ENCODE measurements around the gene ENKD1. TPM values are rescaled to one million over a fixed set of nuclear protein-coding genes. Genes with fewer than 3 reads are reported as not detected.

The ENKD1 gene
- total RNA-seq, 2 donors from 2014 or later = 6.1 to 6.8 TPM

DNA sequence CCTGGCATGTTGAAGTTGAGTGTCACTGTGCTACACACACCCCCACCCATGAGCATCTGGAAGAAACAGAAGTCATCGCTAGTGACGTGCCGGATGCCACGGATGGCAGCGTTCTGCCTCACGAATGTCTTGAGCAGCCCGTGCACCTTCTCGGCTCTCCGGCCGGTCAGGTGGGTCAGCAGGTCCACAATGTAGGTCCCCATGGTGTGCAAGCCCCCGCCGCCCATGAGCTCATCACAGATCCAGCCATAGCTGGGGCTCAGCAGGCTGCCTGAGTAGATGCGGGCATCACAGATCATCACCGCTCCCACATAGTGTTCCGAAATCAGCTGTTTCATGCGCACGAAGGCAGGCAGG, 9.0 kb upstream of the ENKD1 start:
- H3K27me3 Mint-ChIP-seq = no peaks in the 10 kb centered on the region
- DNase-seq (no peak), ATAC-seq (no peak)
- H3K9me3 ChIP-seq (ENCODE audit: control insufficient read depth, low read length, poor library complexity, severe bottlenecking) = no peaks in the 10 kb centered on the region
- H3K27ac Mint-ChIP-seq = no peak overlapping the region
- peaks cover 13% of the 10 kb centered on the region for H3K4me1 Mint-ChIP-seq
- no peak overlapping the region for H3K4me3 Mint-ChIP-seq
- no peaks in the 10 kb centered on the region for H3K36me3 Mint-ChIP-seq (ENCODE audit: low read depth)

DNA sequence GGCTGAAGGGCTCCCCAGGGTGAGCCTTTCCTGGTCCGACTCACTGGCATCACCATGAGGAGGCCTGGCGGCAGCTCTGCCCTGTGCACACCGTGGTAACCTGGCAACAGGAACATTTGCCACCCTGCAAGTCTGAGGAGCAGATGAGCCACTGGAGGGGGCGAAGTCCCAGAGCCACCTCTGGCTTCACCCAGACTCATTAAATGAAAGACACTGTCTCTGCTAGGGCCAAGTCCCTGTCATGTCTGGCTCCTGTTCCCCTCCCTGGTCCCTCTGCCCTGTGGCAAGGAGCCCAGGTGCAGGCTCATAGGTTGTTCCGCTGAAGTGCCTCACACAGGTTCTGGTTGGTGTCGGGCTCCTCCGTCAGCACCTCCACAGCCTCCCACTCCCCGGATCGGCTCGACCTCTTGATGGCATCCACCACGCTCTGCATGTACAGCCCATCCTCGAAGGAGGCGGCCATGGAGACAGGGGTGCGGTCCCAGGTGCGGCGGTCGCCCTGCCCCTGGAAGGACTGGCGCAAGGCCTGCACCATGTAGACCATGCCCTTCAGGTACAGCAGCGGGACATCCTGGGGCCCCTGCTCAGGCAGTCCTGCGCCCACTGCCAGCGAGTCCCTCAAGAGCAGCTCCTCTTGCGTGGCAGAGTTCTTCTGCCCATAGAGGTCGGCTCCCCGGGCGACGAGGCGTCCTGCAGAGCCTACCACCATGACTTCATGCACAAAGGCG, 8.5 kb upstream of the ENKD1 start:
- no peak for DNase-seq
- no peaks in the 10 kb centered on the region for H3K9me3 ChIP-seq (ENCODE audit: control insufficient read depth, low read length, poor library complexity, severe bottlenecking)
- Mint-ChIP-seq H3K4me1 (peaks cover 13% of the 10 kb centered on the region), H3K27ac (peak overlapping the region; percentile 88), H3K27me3 (no peaks in the 10 kb centered on the region), H3K36me3 (ENCODE audit: low read depth) (no peaks in the 10 kb centered on the region), H3K4me3 (no peak overlapping the region)
- ATAC-seq = no peak

DNA sequence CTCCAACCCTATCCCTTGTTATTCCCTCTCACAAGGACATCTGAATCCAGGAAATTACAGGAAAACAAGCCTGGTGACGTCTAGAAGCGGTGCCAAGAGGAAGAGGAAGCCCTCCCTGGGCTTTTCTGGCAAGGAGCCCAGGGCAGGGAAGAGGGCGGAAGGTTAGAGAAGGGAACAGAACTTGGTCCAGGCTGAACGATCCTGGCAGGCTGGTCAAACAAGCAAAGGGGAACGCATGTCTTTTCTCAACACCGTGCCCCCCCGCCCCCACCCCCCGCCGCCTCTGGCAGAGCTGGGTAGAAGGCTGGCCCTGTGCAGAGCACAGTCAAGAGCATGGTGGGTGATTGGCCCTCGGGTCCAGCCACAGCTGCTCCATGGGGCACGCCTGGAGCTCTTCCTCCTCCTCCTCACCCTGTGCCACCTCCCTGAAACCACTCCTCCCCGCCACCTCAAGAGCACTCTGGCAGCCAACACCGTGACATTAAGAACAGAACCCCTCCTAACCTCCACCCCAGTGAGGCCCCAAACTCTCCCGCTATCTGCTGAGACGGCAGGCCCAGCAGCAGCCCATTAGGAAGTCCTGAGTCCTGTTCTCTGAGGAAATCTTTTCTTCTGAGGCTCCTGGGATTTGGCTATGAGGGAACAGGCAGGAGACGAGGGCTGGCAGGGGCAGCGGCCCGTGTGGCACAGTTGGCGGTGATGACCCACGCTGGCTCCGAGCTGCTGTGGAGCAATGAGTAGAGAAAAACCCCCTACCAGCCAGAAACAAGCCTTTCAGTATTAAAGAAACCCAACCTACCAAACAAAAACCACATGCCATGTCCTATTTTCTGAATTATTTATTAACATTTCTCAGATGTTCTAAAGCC, 7.4 kb upstream of the ENKD1 start:
- H3K36me3 Mint-ChIP-seq (ENCODE audit: low read depth) = no peaks in the 10 kb centered on the region
- DNase-seq = no peak

DNA sequence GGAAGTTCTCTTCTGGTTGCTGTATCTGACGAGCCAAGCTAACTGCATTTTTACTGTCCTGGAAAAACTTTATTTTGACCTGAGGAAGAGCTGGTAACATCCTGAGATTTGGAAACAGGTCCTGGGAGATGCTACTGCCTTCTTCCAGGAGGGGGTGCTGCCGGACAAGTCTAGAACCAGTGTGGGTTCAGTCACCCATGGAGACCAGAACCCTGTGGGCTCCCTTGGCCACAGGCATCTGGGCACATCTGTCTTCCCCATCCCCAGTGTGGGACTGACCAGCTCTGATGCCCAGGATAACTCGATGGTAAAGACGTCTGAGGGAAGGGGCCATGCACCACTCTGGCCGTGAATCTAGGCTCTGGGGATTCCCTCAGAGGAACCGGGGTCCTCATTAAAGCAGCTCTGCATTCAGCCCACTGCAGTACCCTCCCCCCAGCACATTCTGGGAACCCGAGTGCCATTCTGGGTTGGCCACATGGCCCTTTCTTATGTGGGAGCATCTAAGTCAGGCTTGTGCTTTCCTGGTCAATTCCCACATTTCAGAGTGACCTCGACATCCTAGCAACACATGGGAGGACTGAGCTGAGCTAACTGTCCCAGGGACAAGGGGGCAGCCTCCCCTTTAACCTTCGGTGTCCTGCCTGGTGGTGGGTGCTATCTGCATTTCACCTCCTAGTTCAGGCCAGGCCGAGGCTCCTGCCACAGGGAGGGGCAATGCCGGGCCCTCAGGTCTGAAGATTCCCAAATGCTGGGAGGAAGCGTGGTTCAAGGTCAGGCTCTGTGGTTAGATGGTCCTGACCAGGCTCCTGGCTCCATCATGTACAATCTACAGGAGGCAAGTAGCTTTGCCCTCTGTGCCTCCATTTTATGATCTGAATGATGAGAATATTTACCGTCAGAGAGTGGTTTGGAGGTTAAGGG, 6.5 kb upstream of the ENKD1 start:
- ATAC-seq (peak; percentile 35), DNase-seq (peak in 2 of 3 donors; percentile 38 to 56)
- peaks cover 15% of the 10 kb centered on the region for H3K4me1 Mint-ChIP-seq
- no peak overlapping the region for H3K4me3 Mint-ChIP-seq
- H3K36me3 Mint-ChIP-seq (ENCODE audit: low read depth) = no peaks in the 10 kb centered on the region
- no peaks in the 10 kb centered on the region for H3K9me3 ChIP-seq (ENCODE audit: control insufficient read depth, low read length, poor library complexity, severe bottlenecking)
- H3K27ac Mint-ChIP-seq = no peak overlapping the region
- no peaks in the 10 kb centered on the region for H3K27me3 Mint-ChIP-seq

More for the DNA sequence above, 7.4 kb upstream of the ENKD1 start:
- Mint-ChIP-seq H3K27ac (peak overlapping the region; percentile 88), H3K4me3 (no peak overlapping the region), H3K4me1 (peaks cover 13% of the 10 kb centered on the region), H3K27me3 (no peaks in the 10 kb centered on the region)
- peak; percentile 7 for ATAC-seq
- H3K9me3 ChIP-seq (ENCODE audit: control insufficient read depth, low read length, poor library complexity, severe bottlenecking) = no peaks in the 10 kb centered on the region

DNA sequence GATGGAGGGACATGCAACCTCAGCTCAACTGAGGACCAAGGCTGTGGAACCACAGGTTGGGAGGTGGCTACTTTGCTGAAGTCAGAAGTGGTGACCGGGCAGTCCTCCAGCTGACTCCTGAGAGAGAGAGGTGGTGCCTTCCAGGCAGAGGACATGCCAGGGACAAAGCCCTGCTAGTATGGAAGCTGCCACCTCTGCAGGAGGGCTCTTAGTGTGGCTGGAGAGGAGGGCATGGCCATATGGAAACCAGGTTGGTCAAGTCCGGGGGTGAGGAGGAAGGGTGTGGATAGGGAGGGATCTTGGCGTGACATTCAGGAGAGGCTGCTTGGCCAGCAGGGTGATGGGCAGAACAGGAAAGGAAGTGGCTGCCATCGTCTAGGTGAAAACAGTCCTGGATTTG, 5.8 kb upstream of the ENKD1 start:
- H3K9me3 ChIP-seq (ENCODE audit: control insufficient read depth, low read length, poor library complexity, severe bottlenecking) = no peaks in the 10 kb centered on the region
- Mint-ChIP-seq H3K36me3 (ENCODE audit: low read depth) (no peaks in the 10 kb centered on the region), H3K4me1 (peaks cover 15% of the 10 kb centered on the region), H3K4me3 (peak overlapping the region; percentile 45), H3K27ac (no peak overlapping the region), H3K27me3 (no peaks in the 10 kb centered on the region)
- DNase-seq = no peak
- no peak for ATAC-seq

DNA sequence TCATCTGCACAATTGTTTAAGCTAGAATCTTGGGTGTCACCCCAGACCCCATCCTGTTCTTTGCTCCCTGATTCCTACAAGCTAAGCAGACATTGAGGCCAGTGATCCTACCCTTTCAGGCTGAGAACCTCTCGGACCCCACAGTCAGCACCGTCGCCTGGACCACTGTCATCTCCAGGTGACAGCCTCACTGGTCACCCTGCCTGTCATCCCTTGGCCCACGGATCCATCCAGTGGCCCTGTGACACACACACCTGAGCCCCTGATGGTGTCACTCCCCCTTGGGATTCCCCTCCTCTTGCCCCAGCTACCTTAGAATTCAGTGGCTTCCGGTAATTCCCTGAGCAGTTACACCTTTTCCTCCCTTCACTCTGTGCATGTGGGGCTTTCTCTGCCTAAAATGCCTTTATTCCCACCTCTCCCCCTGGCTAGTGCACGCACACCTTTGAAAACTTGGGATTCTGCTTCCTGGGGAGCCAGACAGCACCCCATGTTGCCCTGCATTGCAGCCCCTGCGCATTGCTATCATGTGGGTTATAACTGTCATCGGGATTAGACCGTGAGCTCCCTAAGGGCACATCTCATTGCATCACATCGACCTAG, 3.0 kb upstream of the ENKD1 start:
- Mint-ChIP-seq H3K36me3 (ENCODE audit: low read depth) (no peaks in the 10 kb centered on the region), H3K4me3 (no peak overlapping the region), H3K27ac (peak overlapping the region; percentile 74), H3K4me1 (peaks cover 26% of the 10 kb centered on the region), H3K27me3 (no peaks in the 10 kb centered on the region)
- DNase-seq (no peak), ATAC-seq (no peak)
- H3K9me3 ChIP-seq (ENCODE audit: control insufficient read depth, low read length, poor library complexity, severe bottlenecking) = no peaks in the 10 kb centered on the region

DNA sequence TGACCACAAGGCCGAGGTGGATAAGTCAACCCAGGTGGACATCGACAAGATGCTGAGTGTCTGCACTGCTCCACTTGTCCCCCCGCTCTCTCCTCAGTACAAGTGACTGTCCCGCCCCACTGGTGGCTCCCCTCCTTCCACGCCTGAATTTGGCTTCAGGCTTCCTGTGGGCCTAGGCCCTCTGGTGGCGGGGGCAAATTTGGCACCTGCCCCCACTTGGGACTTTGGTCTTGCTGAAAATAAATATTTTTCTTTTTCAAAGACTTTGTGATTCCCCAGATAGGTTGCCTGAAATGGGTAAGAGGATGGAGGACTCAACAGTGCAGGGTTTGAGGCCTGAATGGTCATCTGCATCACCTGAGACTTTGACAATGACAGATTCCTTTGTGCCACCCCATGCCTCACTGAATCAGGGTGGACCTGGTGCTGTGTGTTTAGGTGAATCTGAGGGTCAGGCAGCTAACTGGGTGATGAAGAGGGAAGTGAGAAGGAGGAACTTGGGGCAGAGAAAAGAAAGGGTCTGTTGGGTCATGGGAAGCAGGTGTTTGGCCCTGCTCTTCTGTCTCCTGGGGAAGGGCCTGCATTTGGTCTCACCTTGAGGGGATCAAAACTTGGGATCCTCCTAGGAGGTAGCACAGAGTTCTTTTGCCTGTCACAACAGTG, 2.1 kb upstream of the ENKD1 start:
- H3K27ac Mint-ChIP-seq = peak overlapping the region; percentile 60
- H3K36me3 Mint-ChIP-seq (ENCODE audit: low read depth) = no peaks in the 10 kb centered on the region
- H3K9me3 ChIP-seq (ENCODE audit: control insufficient read depth, low read length, poor library complexity, severe bottlenecking) = no peaks in the 10 kb centered on the region
- no peaks in the 10 kb centered on the region for H3K27me3 Mint-ChIP-seq
- no peak for ATAC-seq
- DNase-seq = no peak
- H3K4me3 Mint-ChIP-seq = peak overlapping the region; percentile 41
- peaks cover 26% of the 10 kb centered on the region for H3K4me1 Mint-ChIP-seq

DNA sequence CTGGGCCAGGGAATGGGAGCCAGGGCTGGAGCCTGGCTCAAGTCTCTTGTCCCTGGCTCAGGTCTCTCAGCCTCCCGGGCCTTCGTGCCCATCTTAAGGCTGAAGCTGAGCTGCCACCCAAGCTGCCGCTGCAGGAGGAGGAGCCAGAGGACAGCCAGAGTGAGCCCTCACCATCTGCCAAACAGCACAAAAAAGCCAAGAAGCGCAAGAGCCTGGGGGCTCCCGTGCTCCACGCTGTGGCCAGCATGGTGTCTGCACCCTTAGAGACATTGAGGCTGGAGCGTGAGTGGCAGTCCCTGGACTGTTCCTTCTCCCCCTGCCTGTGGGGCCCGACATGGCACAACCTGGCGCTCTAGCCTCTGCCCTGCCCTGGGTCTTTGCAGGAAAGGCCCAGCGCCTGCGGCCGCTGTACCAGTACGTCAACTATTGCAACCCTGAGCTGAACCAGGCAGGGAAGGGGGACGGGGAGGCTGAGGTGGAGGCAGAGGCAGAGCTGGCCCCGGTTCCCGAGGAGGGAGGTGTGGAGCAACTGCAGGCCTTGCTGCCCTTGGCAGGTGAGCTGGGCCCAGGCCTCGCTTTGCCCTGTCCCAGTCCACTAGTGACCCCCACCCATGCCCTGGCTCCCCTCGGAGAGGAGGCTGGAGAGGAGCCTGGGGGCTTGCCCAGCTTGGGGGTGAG, 1.4 kb upstream of the ENKD1 start:
- DNase-seq (peak; percentile 58 to 72 (median 72)), ATAC-seq (peak; percentile 88)
- peak overlapping the region; percentile 60 for H3K27ac Mint-ChIP-seq
- H3K9me3 ChIP-seq (ENCODE audit: control insufficient read depth, low read length, poor library complexity, severe bottlenecking) = no peaks in the 10 kb centered on the region
- H3K4me3 Mint-ChIP-seq = peak overlapping the region; percentile 93
- H3K36me3 Mint-ChIP-seq (ENCODE audit: low read depth) = no peaks in the 10 kb centered on the region
- H3K27me3 Mint-ChIP-seq = no peaks in the 10 kb centered on the region
- peaks cover 25% of the 10 kb centered on the region for H3K4me1 Mint-ChIP-seq

DNA sequence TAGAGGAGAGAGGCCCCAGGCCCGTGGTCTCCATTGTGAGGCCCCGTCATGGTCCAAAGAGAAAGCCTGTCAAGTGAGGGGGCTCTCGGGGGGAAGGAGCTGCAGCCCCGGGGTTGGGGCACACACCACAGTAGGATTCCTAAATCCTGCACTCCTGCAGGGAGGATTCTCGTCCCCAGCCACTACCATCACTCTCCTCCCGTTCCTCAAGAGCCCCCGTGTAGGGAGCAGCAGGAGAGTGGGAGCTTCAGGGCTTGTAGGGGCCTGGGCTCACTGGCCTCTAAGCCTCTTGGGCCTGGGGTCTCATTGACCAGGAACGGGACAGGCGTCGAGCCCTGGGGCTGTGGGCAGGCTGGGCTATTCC, 885 bp upstream of the ENKD1 start:
- no peak for DNase-seq
- H3K4me1 Mint-ChIP-seq = peaks cover 21% of the 10 kb centered on the region
- no peaks in the 10 kb centered on the region for H3K36me3 Mint-ChIP-seq (ENCODE audit: low read depth)
- no peak for ATAC-seq
- H3K9me3 ChIP-seq (ENCODE audit: control insufficient read depth, low read length, poor library complexity, severe bottlenecking) = no peaks in the 10 kb centered on the region
- peak overlapping the region; percentile 74 for H3K27ac Mint-ChIP-seq
- H3K27me3 Mint-ChIP-seq = no peaks in the 10 kb centered on the region
- H3K4me3 Mint-ChIP-seq = peak overlapping the region; percentile 93

DNA sequence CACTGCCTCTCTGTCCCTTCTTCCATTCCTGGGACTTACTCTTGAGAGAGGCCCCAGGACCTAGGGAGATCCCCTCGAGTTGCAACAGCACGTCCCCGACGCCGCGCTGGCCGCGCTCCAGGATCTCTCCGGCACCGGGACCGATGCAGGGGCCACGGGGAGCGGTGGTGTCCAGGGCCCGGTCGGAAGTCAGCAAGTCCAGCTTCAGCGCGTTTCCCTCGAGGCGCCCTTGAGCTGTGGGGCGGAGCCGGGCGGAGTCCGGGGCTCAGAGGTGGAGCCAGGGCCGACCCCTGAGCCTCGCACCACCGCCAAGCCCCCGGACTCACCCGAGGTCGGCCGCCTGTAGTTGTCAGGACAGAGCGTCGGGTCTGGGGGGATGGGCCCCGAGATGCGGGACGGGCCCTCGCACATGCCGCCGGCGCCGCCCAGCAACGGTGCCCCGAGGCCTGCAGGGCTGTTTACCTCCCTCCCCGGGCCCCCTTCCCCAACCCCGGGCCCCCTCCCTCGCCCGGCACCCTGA, 458 bp downstream of the ENKD1 start:
- Mint-ChIP-seq H3K36me3 (ENCODE audit: low read depth) (no peaks in the 10 kb centered on the region), H3K4me3 (peak overlapping the region; percentile 93), H3K4me1 (peaks cover 28% of the 10 kb centered on the region), H3K27me3 (no peaks in the 10 kb centered on the region), H3K27ac (peak overlapping the region; percentile 74)
- DNase-seq = no peak
- no peaks in the 10 kb centered on the region for H3K9me3 ChIP-seq (ENCODE audit: control insufficient read depth, low read length, poor library complexity, severe bottlenecking)
- peak; percentile 3 for ATAC-seq

DNA sequence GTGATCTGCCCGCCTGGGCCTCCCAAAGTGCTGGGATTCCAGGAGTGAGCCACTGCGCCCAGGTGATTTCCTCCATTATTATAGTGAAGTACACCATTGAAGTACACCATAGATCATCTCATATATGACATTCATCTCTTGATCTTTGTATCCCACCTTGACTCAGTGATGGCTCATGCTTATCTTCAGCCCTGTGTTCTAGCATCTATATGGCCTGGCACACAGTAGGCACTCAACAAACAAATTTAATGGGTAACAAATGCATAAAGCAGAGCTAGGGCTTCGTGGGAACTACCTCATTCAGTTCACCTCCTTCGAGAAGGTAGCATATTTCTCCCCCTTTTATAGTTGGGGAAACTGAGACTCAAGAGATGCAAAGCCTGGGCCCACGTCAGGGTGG, 952 bp downstream of the ENKD1 start:
- H3K36me3 Mint-ChIP-seq (ENCODE audit: low read depth) = no peaks in the 10 kb centered on the region
- peaks cover 29% of the 10 kb centered on the region for H3K4me1 Mint-ChIP-seq
- H3K27ac Mint-ChIP-seq = peak overlapping the region; percentile 74
- no peaks in the 10 kb centered on the region for H3K27me3 Mint-ChIP-seq
- no peak for DNase-seq
- H3K9me3 ChIP-seq (ENCODE audit: control insufficient read depth, low read length, poor library complexity, severe bottlenecking) = no peaks in the 10 kb centered on the region
- no peak for ATAC-seq
- peak overlapping the region; percentile 76 for H3K4me3 Mint-ChIP-seq

DNA sequence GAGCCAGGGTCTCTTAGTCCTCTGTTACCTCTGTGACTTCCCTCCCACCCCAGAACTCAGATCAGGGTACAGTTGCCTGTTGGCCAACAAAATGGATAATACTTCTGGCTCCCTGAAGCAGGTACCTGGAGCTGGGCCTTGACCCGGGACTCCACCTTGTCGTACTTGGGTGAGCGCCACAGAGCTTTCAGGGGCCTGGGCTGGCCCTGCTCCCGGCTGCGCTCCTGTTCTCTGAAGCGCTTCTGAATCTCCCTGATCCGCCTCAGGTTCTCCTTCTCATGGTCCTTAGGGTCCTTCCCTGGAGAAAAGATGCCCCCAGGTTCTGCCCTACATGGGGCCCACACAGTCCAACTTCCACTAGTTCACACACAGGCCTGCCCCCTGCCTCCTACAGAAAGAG, 1.7 kb downstream of the ENKD1 start:
- H3K4me3 Mint-ChIP-seq = peak overlapping the region; percentile 76
- DNase-seq (no peak), ATAC-seq (no peak)
- no peaks in the 10 kb centered on the region for H3K36me3 Mint-ChIP-seq (ENCODE audit: low read depth)
- no peaks in the 10 kb centered on the region for H3K9me3 ChIP-seq (ENCODE audit: control insufficient read depth, low read length, poor library complexity, severe bottlenecking)
- no peaks in the 10 kb centered on the region for H3K27me3 Mint-ChIP-seq
- H3K27ac Mint-ChIP-seq = peak overlapping the region; percentile 74
- peaks cover 29% of the 10 kb centered on the region for H3K4me1 Mint-ChIP-seq
